ENCODE results near the gene KCNIP1. TPM values are rescaled to one million over a fixed set of nuclear protein-coding genes. Genes with fewer than 3 reads are reported as not detected.

The KCNIP1 gene
- total and polyA plus RNA-seq, 9 of the 15 experiments (the other 6 are each of a cell fraction or from before 2014, with no cell fraction given), result not detected

DNA sequence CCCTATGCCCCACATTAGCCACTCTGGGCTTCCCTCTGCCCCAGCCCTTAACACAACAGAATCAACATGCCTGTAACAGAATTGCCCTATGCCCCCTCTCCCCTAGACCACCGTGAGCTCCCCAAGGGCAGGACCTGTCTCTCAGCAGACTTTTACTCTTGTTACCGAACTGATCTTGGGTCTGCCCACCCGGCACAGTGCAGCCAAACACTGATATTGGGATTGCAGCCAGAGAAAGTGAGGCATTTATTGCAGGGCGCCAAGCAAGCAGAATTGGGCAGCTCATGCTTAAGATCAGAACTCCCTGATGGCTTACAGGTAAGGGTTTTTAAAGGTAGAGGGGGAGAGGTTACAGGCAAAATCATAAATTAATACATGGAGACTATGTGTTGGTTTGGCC, 33.5 kb upstream of the KCNIP1 start:
- intact Hi-C loops (cut with micrococcal nuclease), result no loop called here
- no peak overlapping the region for H3K4me2 ChIP-seq (ENCODE audit: insufficient read depth, low read length)
- peaks cover 8 to 16% of the 10 kb centered on the region in 2 experiments; a peak in 3 of 5 replicates for H3K27me3 ChIP-seq (ENCODE audit: control insufficient read depth in 2 of 2, insufficient read depth in 2 of 2, low read length in 2 of 2)
- no peaks in the 10 kb centered on the region for H3K9me3 ChIP-seq (replicated peaks; ENCODE audit: control insufficient read depth, insufficient read depth, low read depth, low read length)
- TF ChIP-seq ELF2 (CRISPR knock-in tag; IDR thresholded peaks at IDR 0.05) (no peak), HNRNPK (IDR thresholded peaks at IDR 0.05; ENCODE audit: low read depth, low read length, poor library complexity, severe bottlenecking) (no peak)
- TF ChIP-seq, protein P1, sequence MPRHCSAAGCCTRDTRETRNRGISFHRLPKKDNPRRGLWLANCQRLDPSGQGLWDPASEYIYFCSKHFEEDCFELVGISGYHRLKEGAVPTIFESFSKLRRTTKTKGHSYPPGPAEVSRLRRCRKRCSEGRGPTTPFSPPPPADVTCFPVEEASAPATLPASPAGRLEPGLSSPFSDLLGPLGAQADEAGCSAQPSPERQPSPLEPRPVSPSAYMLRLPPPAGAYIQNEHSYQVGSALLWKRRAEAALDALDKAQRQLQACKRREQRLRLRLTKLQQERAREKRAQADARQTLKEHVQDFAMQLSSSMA (CRISPR knock-in tag; IDR thresholded peaks at IDR 0.05), result no peak
- no peaks in the 10 kb centered on the region; the same call in 1 of the 2 replicates for H4K20me1 ChIP-seq (replicated peaks; ENCODE audit: control insufficient read depth, insufficient read depth, low read length)
- FAIRE-seq (no peak), ATAC-seq (no peak), DNase-seq (ENCODE audit: extremely low read depth in 1 of 4, low spot score in 3 of 4) (no peak)
- WGBS (ENCODE audit: insufficient coverage, low coverage, missing lambda C conversion rate), result 0% methylated on average over 4 of the region's 4 CpGs
- no peak overlapping the region for H3K27ac ChIP-seq (ENCODE audit: extremely low read depth, low read depth, low read length)
- CTCF ChIA-PET (ENCODE audit: low intra/inter-chr PET ratio), result no interaction called here
- no peak overlapping the region for H2AFZ ChIP-seq (ENCODE audit: low read depth, low read length)
- no peaks in the 10 kb centered on the region for H3K4me1 ChIP-seq (replicated peaks in 1 of 2; ENCODE audit: control insufficient read depth in 2 of 2, insufficient read depth in 2 of 2, low read length in 2 of 2)
- H3K36me3 ChIP-seq (ENCODE audit: control insufficient read depth, insufficient read depth, low read length), result no peaks in the 10 kb centered on the region
- no peak overlapping the region for H3K9ac ChIP-seq (ENCODE audit: insufficient read depth in 1 of 2, low read depth in 2 of 2, low read length in 2 of 2)
- no peaks in the 10 kb centered on the region for H3K9me1 ChIP-seq (ENCODE audit: control insufficient read depth, insufficient read depth, low read length)
- POLR2A ChIA-PET, result interaction anchor here (1.1 kb wide), 1 partner anchor 12 kb away, joined by 4 read pairs; no protein-coding TSS in a partner anchor
- H3K4me3 ChIP-seq, result no peak overlapping the region
- in situ Hi-C loops (cut with MboI), result no loop called here
- H3K79me2 ChIP-seq (ENCODE audit: control insufficient read depth, insufficient read depth, low read length), result no peaks in the 10 kb centered on the region
- BruUV-seq (replicated peaks), result no TSS peak

DNA sequence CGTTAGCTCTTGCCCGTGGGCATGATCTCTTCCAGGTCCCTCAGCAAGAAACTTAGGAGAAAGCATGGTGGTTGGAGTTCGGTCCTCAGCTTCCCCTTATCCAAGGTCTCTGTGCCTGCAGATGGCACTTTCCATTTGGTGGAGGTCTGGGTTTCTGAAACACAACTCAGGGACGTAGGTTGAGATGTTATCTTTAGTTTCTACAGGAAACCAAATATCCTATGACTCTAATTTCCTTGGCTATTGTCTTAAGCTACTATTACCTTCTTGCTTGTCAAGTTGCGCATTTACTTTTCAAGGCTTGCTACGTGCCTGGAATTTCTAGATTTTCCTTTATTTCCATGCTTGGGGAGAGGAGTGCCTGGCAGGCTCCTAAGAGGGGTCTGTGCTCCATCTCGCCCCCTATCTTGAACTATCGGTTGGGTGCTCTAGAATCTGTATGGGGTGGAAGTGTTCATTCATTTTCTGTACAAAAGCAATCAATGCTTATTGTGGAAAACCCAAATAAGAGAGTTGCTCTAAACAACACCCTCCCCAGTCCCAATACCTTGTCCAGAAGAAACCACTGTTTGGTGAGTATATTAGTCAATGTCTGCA, 32.9 kb upstream of the KCNIP1 start:
- no peak overlapping the region for H3K4me3 ChIP-seq
- H3K27me3 ChIP-seq (ENCODE audit: control insufficient read depth in 2 of 2, insufficient read depth in 2 of 2, low read length in 2 of 2), result peaks cover 8 to 16% of the 10 kb centered on the region in 2 experiments; a peak in 3 of 5 replicates
- in situ Hi-C loops (cut with MboI) (no loop called here), intact Hi-C loops (cut with micrococcal nuclease) (no loop called here)
- no peaks in the 10 kb centered on the region for H3K79me2 ChIP-seq (ENCODE audit: control insufficient read depth, insufficient read depth, low read length)
- ChIA-PET CTCF (ENCODE audit: low intra/inter-chr PET ratio) (no interaction called here), POLR2A (interaction anchor here (1.1 kb wide), 1 partner anchor 12 kb away, joined by 4 read pairs; no protein-coding TSS in a partner anchor)
- H3K4me1 ChIP-seq (replicated peaks in 1 of 2; ENCODE audit: control insufficient read depth in 2 of 2, insufficient read depth in 2 of 2, low read length in 2 of 2), result no peaks in the 10 kb centered on the region
- no TSS peak for BruUV-seq (replicated peaks)
- no peak overlapping the region for H3K9ac ChIP-seq (ENCODE audit: insufficient read depth in 1 of 2, low read depth in 2 of 2, low read length in 2 of 2)
- no peaks in the 10 kb centered on the region for H3K9me1 ChIP-seq (ENCODE audit: control insufficient read depth, insufficient read depth, low read length)
- 0% methylated on average over 8 of the region's 8 CpGs for WGBS (ENCODE audit: insufficient coverage, low coverage, missing lambda C conversion rate)
- H3K27ac ChIP-seq (ENCODE audit: extremely low read depth, low read depth, low read length), result no peak overlapping the region
- FAIRE-seq, result no peak
- no peaks in the 10 kb centered on the region for H3K9me3 ChIP-seq (replicated peaks; ENCODE audit: control insufficient read depth, insufficient read depth, low read depth, low read length)
- TF ChIP-seq NFE2 (IDR thresholded peaks at IDR 0.05; ENCODE audit: low read depth), result no peak
- TF ChIP-seq WHSC1 (IDR thresholded peaks at IDR 0.05; ENCODE audit: low read length), result no peak
- TF ChIP-seq HDAC8 (tag; IDR thresholded peaks at IDR 0.05), result no peak
- TF ChIP-seq PHF20 (IDR thresholded peaks at IDR 0.05; ENCODE audit: partially characterized antibody), result no peak
- DNase-seq (ENCODE audit: extremely low read depth in 1 of 4, low spot score in 3 of 4), result no peak
- ATAC-seq, result no peak
- H4K20me1 ChIP-seq (replicated peaks; ENCODE audit: control insufficient read depth, insufficient read depth, low read length), result no peaks in the 10 kb centered on the region; the same call in 1 of the 2 replicates
- H3K36me3 ChIP-seq (ENCODE audit: control insufficient read depth, insufficient read depth, low read length), result no peaks in the 10 kb centered on the region
- no peak overlapping the region for H3K4me2 ChIP-seq (ENCODE audit: insufficient read depth, low read length)
- H2AFZ ChIP-seq (ENCODE audit: low read depth, low read length), result no peak overlapping the region
